HG03025 (cell line): ENCODE measurements around the gene NDUFC2.
"Not testable (repeated sequence)": the region's sequence is repeated elsewhere in the genome, so short reads cannot be mapped to it uniquely, and the experiment has no call there.

Experiments
- ATAC-seq: cut with Tn5 transposase; IDR thresholded peaks from one replicate; pipeline ENCODE4 v1.9.1; 2021; ENCODE audit warnings: mild to moderate bottlenecking, moderate library complexity; ENCODE audit not compliant: unreplicated experiment, low FRiP score

NDUFC2 gene

GRCh38 chr11:78080084-78080817 lies 589 bp upstream of the NDUFC2 start:
- ATAC-seq: no peak

GRCh38 chr11:78078218-78079167 lies 1.2 kb downstream of the NDUFC2 start:
- ATAC-seq: no peak

- ATAC-seq: not testable (repeated sequence)
Measured at GRCh38 chr11:78077592-78077991, 2.1 kb downstream of the NDUFC2 start.

GRCh38 chr11:78076733-78077403 lies 2.8 kb downstream of the NDUFC2 start:
- ATAC-seq: no peak

- no peak for ATAC-seq
Measured at GRCh38 chr11:78074756-78075155, 4.9 kb downstream of the NDUFC2 start.

GRCh38 chr11:78072455-78072854 lies 7.2 kb downstream of the NDUFC2 start:
- no peak for ATAC-seq

- no peak for ATAC-seq
Measured at GRCh38 chr11:78071717-78072116, 7.9 kb downstream of the NDUFC2 start.

- ATAC-seq: no peak
Measured at GRCh38 chr11:78070621-78071020, 9.0 kb downstream of the NDUFC2 start.

GRCh38 chr11:78069465-78069864 lies 10.2 kb downstream of the NDUFC2 start:
- no peak for ATAC-seq

- no peak for ATAC-seq
Measured at GRCh38 chr11:78067704-78068103, 12.0 kb downstream of the NDUFC2 start.

- no peak for ATAC-seq
Measured at GRCh38 chr11:78066471-78066870, 13.2 kb downstream of the NDUFC2 start.

GRCh38 chr11:78065203-78065602 lies 14.5 kb downstream of the NDUFC2 start:
- ATAC-seq: no peak

- ATAC-seq: no peak
Measured at GRCh38 chr11:78063440-78064181, 16.1 kb downstream of the NDUFC2 start, which contains the start of gene THRSP. Gene THRSP, plus strand, starts transcription at chr11:78063861. Its CDS starts 21 bp downstream, at chr11:78063882.

GRCh38 chr11:78062671-78063070 lies 17.0 kb downstream of the NDUFC2 start:
- ATAC-seq: no peak

- ATAC-seq: no peak
Measured at GRCh38 chr11:78061921-78062311, 17.7 kb downstream of the NDUFC2 start.

- ATAC-seq: no peak
Measured at GRCh38 chr11:78061088-78061920, 18.4 kb downstream of the NDUFC2 start.

- ATAC-seq: no peak
Measured at GRCh38 chr11:78060533-78060932, 19.1 kb downstream of the NDUFC2 start.

GRCh38 chr11:78059749-78060328 lies 19.8 kb downstream of the NDUFC2 start:
- not testable (repeated sequence) for ATAC-seq

- ATAC-seq: no peak
Measured at GRCh38 chr11:78057462-78058055, 22.1 kb downstream of the NDUFC2 start.
